Mucosa of descending colon (tissue), 3 donors: ENCODE results near the gene CASP10. TPM values are rescaled to one million over a fixed set of nuclear protein-coding genes. Genes with fewer than 3 reads are reported as not detected.
A peak's percentile ranks its signal among the peaks of the same experiment; 100 is the strongest.

Source experiments
- ATAC-seq: fragments of 200-7000 bp; cut with Tn5 transposase; one replicate; pipeline ENCODE4 v1.9.1; 2020; ENCODE audit warnings: mild to moderate bottlenecking, moderate library complexity
- DNase-seq, 3 donors: peaks; one replicate each; pipeline ENCODE4 v3.0.0-alpha.2; 2020
- H3K36me3 ChIP-seq: fragments of 200-600 bp; one replicate; pipeline ENCODE4 v1.8.0; 2021; ENCODE audit warnings: low read depth, mild to moderate bottlenecking
- H3K4me1 ChIP-seq: fragments of 200-600 bp; one replicate; pipeline ENCODE4 v1.8.0; 2021; ENCODE audit warnings: low read depth, mild to moderate bottlenecking
- H3K4me3 ChIP-seq: fragments of 200-600 bp; one replicate; pipeline ENCODE4 v1.8.0; 2021; ENCODE audit warnings: mild to moderate bottlenecking
- H3K9me3 ChIP-seq: fragments of 200-600 bp; one replicate; pipeline ENCODE4 v1.8.0; 2021; ENCODE audit warnings: mild to moderate bottlenecking
- CTCF ChIP-seq: fragments of 200-600 bp; IDR thresholded peaks from one replicate; pipeline ENCODE4 v1.8.0; 2022; ENCODE audit warnings: antibody characterized with exemption, mild to moderate bottlenecking
- intact Hi-C, 2 donors: fragments of 100-400 bp; cut with DNase I in 1 of 2; cut with micrococcal nuclease in 1 of 2; formaldehyde crosslinking; loops; one replicate each; pipeline versions ENCODE4 v1.11.0 to v1.11.1; 2022; cut with DNase I, micrococcal nuclease
- total RNA-seq, 3 donors: library from RNA; stranded (reverse); fragmentation: NEBNext Ultra II Directional in 2 of 3; extraction: Animal tissue kit (Norgen Biotek cat#: 25700) in 2 of 3; gene quantifications; one replicate each; pipeline versions ENCODE4 v1.2.1 to v1.2.4, GENCODE V29; 2021 to 2023
- donor health status: DM: no; HTN: no; CAD: no; lungs with moderate emphysema.
- donor health status: DM: no; HTN: no; CAD: no.
- donor health status: DM: no; HTN: yes; CAD: no.

The CASP10 gene
- total RNA-seq, 3 donors from 2014 or later, result 38.6 to 66.1 (median 58.5) TPM

GRCh38 chr2:201188449-201188848, 5.5 kb downstream of the CASP10 start:
- Histone ChIP-seq H3K4me1 (no peaks in the 10 kb centered on the region), H3K9me3 (no peaks in the 10 kb centered on the region), H3K36me3 (no peaks in the 10 kb centered on the region), H3K4me3 (no peak overlapping the region)
- intact Hi-C loops, result loop anchor here in 1 of 2 donors (10.0 kb wide), 1 partner anchor 284 kb away; no protein-coding TSS in a partner anchor
- no peak for DNase-seq
- ATAC-seq, result no peak
- TF ChIP-seq CTCF, result no peak

GRCh38 chr2:201191132-201191875, 8.4 kb downstream of the CASP10 start:
- ATAC-seq, result peak; percentile 64
- DNase-seq, result no peak
- H3K36me3 ChIP-seq, result no peaks in the 10 kb centered on the region
- no peaks in the 10 kb centered on the region for H3K9me3 ChIP-seq
- peaks cover 4% of the 10 kb centered on the region for H3K4me1 ChIP-seq
- intact Hi-C loops, result no loop called here
- no peak for TF ChIP-seq CTCF
- H3K4me3 ChIP-seq, result no peak overlapping the region

- intact Hi-C loops, result no loop called here
- Histone ChIP-seq H3K4me3 (no peak overlapping the region), H3K4me1 (peaks cover 4% of the 10 kb centered on the region), H3K36me3 (no peaks in the 10 kb centered on the region), H3K9me3 (no peaks in the 10 kb centered on the region)
- TF ChIP-seq CTCF, result no peak
- peak; percentile 86 for ATAC-seq
- DNase-seq, result no peak
Measured at GRCh38 chr2:201194097-201194496, 11.2 kb downstream of the CASP10 start.

GRCh38 chr2:201195331-201195730, 12.4 kb downstream of the CASP10 start:
- TF ChIP-seq CTCF, result no peak
- Histone ChIP-seq H3K4me1 (peaks cover 4% of the 10 kb centered on the region), H3K9me3 (no peaks in the 10 kb centered on the region), H3K36me3 (no peaks in the 10 kb centered on the region), H3K4me3 (no peak overlapping the region)
- ATAC-seq (no peak), DNase-seq (no peak)
- intact Hi-C loops, result no loop called here

- ATAC-seq (no peak), DNase-seq (no peak)
- H3K4me3 ChIP-seq, result no peak overlapping the region
- peaks cover 4% of the 10 kb centered on the region for H3K4me1 ChIP-seq
- TF ChIP-seq CTCF, result no peak
- no peaks in the 10 kb centered on the region for H3K9me3 ChIP-seq
- intact Hi-C loops, result no loop called here
- no peaks in the 10 kb centered on the region for H3K36me3 ChIP-seq
Measured at GRCh38 chr2:201196003-201196402, 13.1 kb downstream of the CASP10 start.
